ENCODE data around the gene KPTN.

DNA sequence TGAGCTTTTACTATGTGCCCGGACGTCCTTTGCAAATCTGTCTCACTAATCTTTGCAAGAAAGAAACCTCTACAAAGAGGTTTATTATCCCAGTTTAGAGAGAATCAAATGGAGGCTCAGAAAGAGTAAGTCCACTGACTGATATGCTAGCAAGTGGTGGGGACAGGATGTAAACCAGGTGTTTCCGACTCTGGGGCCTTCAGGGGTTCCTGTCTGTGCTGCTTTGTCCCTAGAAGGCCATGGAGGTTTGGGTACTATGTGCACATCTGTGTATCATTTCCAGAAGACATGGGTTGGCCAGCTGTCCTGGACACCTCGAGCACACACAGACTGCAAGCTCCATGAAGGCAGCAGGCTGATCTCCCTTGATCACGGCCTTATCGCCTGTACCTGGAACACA, 1.2 kb upstream of the KPTN start:
- TF ChIP-seq, protein P1, sequence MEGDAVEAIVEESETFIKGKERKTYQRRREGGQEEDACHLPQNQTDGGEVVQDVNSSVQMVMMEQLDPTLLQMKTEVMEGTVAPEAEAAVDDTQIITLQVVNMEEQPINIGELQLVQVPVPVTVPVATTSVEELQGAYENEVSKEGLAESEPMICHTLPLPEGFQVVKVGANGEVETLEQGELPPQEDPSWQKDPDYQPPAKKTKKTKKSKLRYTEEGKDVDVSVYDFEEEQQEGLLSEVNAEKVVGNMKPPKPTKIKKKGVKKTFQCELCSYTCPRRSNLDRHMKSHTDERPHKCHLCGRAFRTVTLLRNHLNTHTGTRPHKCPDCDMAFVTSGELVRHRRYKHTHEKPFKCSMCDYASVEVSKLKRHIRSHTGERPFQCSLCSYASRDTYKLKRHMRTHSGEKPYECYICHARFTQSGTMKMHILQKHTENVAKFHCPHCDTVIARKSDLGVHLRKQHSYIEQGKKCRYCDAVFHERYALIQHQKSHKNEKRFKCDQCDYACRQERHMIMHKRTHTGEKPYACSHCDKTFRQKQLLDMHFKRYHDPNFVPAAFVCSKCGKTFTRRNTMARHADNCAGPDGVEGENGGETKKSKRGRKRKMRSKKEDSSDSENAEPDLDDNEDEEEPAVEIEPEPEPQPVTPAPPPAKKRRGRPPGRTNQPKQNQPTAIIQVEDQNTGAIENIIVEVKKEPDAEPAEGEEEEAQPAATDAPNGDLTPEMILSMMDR (IDR thresholded peaks at IDR 0.05; ENCODE audit: low read depth, low read length) = no peak
- TF ChIP-seq EZH2phosphoT487 (IDR thresholded peaks at IDR 0.05; ENCODE audit: low read depth) = no peak
